DMS53 treated with DMSO at 0.1 percent for 48 hours (cell line): ENCODE measurements around the gene TRPC1.
A peak's percentile ranks its signal among the peaks of the same experiment; 100 is the strongest.

ENCODE experiments used
- DNase-seq: peaks from one replicate; lab custom pipeline; 2025; ENCODE audit not compliant: unreplicated experiment; lab: John Stamatoyannopoulos, UW

The TRPC1 gene

DNA sequence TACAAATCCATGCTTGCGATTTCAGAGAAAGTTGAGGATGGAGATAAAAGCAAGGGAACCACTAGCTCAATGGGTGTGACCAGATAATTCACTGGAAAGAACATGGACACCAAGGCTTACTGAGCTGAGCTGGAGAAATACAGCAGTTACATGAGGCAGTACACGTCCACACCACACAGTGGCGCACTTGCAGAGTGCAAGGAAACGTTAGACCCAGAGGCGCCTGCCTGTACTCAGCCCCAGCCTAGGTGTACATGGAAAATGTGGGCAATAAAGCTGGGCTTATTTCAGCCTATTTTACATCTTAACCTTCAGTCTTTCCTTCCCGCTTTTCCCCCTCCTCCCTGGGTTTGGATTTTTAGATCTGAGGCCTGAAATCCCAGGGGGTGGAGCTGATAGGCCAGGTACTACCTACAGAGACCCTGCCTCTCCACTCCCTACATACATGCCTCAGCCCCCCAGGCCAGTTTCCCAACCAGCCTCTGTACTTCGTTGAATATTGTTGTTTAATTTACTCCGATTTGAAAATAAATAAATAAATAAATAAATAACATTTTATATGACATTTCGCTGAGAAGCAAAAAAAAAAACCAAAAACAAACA lies 105.0 kb downstream of the TRPC1 start:
- peak; percentile 58 for DNase-seq

DNA sequence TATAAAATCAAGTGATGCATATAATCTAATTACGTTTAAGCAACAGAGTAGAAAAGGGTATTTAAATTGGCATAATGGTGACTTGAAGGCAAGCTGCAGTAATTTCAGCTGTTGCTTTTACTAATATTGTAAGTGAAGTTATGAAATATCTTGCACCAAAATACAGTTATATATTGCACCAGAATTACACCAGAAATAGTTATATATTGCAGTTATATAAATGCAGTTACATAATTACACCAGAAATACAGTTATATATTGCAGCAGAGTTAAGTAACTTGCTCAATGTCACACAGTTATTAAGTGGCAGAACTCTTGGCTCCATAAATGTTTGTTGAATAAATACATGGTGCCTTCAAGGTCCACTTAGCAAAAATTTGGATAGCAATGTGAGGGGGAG lies 113.7 kb downstream of the TRPC1 start:
- no peak for DNase-seq

- DNase-seq: no peak
Measured at GRCh38 chr3:142839831-142840230, 116.0 kb downstream of the TRPC1 start.

DNA sequence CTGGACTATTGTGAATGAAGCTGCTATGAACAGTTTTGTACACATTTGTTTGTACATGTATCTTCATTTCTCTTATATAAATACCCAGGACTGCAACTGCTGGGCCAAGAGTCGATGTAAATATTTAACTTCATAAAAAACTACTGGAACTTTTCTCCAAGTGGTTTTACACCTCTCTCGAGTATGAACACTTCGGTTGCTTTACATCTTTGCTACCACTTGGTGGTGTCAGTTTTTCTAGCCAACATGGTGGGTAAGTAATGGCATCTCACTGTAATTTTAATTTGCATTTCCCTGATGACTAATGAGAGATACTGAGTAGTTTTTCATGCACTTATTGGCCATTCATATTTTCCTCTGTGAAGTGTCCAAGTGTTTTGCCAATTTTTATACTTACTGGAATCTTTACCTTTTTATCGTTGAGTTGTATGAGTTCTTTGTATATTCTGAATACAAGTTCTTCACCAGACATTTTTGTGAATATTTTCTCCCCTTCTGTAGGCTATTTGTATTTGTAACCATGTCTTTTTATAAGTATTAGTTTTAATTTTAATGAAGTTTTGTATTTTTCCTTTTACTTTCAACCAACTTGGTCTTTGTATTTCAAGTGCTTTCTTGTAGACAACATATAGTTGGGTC lies 120.6 kb downstream of the TRPC1 start:
- DNase-seq: peak; percentile 5

DNA sequence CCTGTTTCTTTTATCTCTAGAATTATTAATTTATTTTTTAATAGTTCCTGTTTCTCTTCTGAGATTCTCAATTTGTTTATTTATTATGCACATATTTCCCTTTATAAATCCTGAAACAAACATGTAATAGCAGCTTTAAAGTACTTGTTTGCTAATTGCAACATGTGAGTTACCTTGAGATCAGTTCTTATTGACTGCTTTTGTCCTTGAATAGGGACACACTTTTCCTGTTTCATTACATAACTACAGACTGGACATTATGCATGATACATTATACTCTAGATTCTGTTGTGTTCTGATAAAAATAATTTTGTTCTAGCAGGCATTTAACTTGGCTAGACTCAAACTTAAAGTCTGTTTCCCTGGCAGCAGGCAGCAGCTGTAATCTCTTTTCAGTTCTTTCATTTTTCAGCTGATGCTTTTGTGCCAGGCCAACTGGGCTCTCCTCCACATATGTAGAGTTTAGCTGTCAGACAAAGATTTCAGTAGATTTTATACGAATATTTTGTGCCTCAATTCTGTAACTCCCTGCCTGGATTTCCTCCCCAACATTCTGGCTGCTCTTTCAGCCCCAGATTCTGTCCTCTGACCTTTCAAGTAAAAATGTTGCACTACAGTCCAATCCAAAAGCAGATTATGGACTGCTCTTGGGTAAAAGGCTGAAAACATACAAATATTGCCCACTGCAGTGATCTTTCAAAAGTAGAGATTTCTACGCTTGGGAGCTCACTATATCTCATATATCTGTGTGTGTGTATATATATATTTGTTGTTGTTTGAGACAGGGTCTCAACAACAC lies 123.1 kb downstream of the TRPC1 start:
- DNase-seq: no peak

- DNase-seq: no peak
Measured at GRCh38 chr3:142849148-142849547, 125.3 kb downstream of the TRPC1 start.

GRCh38 chr3:142850395-142851023 lies 126.7 kb downstream of the TRPC1 start:
- DNase-seq: no peak

- no peak for DNase-seq
Measured at GRCh38 chr3:142852009-142852408, 128.2 kb downstream of the TRPC1 start.

DNA sequence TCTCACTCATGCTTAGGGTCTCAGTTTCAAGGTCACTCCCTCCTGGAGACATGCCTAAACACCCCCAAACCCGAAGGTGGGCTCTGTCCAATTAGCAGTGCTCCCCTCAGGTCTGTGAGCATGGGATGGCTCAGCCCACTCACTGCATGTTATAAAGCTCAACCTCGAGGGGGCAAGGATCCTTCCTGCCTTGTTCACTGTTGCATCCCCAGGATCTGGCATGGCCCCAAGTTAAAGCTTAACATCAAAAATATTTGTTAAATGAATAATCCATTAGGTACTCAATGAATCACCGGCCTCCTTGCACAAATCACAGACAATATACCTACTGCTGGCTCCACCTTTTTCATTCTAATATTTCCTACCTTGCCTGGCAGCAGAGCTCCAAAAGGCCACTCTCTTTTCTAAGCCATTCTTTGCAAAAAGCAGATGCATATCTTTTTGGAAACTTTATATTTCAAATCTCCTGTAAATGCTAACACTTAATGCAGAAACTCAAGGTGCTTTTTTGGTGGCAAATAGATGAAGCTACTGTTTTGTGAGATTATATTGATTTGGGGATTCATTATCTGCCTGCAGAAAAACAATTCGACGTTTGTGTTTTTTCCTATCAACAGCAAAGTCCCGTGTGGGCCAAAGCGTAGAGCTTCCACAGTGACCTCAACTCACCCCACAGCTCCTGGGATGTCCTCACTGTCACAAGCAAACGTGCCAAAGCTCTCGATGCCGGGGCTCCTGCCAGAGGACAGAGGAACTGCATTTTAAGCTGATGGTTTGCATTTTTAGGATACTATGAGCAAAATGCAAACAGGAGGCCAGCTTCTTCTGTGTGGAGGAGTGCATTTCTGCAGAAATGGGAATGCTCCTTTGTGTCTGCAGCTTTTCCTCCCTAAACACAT lies 129.7 kb downstream of the TRPC1 start:
- no peak for DNase-seq

DNA sequence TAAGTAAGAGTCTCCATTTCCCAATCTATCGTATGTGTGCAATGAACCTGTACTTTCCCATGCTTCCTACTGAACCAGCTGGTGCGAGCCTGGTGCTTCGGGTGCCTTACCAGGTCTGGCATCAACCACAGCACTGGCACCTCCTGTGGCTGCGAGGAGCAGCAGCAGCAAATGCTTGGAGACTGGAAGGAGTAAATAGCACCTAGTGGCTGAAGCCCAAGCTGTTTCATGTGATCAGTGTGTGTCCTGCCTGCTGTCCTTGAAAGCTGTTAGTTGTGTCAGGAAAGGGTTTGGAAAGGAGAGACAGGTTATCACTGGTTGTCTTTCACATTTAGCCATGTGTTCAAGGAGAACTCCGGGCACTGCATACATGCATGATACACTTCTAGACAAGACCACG lies 133.2 kb downstream of the TRPC1 start:
- peak; percentile 52 for DNase-seq
